ENCODE results near the gene GTF2F1. TPM values are rescaled to one million over a fixed set of nuclear protein-coding genes. Genes with fewer than 3 reads are reported as not detected.
"Not testable (repeated sequence)": the region's sequence is repeated elsewhere in the genome, so short reads cannot be mapped to it uniquely, and the experiment has no call there.

The GTF2F1 gene
- total RNA-seq, 1 donor from 2014 or later: 36.0 TPM

DNA sequence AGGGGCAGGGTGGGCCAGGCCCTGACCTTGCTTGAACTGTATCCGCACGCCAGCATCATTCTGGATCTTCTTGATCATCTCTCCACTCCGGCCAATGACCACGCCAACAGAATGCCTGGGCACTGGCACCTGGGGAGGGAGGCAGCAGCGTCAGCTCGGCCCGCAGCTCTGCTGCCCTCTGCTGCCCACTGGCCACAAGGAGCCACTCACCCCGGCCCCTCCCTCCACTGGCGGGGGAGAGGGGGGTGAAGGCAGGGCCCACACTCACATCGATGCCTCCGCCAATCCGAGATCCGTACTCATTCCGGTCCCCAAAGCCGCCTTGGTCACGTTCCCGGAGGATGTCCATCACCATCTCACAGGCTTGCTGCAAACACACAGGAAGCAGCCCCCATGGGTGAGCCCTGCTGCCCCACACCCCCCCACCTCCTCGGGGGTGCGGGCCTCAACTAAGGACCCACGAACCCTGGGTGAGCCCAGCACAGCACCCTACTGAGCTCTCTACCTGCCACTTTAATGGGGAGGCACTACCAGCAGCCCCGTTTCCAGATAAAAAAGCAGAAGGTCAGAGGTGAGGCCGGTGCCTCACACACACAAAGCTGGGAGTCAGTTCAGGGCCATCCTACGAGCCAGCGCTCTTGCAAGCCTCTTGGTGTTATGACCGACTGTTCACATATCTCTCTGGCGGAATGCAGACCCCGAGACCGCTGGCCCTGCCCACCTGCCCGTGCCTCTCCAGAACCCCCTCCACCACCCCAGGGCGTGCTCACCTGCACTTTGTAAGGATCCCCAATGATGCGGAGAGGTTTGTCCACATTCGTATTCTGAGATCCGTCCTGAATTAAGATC, 25.0 kb upstream of the GTF2F1 start:
- no peak for DNase-seq

DNA sequence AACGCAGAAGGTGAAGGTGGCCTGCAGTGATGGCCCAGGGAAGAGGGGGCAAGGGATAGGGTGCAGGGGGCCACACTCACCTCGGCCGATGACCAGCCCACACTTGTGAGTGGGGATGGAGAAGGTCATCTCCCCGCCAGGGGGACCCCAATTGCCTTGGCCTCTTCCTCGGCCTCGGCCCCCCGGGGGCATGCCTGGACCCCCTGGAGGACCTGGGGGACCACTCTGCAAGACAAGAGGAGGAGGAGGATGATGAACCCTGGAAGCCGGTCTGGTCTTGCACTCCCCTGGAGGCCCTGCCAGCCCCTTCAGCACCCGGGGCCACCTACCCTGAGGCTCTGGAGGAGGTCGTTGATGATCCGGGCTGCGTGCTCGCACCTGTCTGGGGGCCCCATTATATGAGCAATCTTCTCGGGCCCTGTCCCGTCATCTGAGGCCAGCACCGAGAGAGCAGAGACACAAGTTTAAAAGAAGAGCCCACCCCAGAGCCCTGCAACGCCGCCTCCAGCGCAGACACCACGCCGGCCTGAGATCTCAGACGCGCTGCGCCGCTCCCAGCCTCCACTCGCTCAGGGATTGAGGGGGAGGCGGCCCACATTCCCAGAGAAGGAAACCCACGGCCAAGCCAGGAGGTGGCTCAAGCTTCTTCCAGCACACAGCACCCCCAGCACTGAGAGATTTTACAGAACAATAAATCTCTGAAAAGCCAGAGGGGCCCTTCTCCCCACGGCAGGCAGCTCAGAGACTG, 23.9 kb upstream of the GTF2F1 start:
- DNase-seq: no peak

DNA sequence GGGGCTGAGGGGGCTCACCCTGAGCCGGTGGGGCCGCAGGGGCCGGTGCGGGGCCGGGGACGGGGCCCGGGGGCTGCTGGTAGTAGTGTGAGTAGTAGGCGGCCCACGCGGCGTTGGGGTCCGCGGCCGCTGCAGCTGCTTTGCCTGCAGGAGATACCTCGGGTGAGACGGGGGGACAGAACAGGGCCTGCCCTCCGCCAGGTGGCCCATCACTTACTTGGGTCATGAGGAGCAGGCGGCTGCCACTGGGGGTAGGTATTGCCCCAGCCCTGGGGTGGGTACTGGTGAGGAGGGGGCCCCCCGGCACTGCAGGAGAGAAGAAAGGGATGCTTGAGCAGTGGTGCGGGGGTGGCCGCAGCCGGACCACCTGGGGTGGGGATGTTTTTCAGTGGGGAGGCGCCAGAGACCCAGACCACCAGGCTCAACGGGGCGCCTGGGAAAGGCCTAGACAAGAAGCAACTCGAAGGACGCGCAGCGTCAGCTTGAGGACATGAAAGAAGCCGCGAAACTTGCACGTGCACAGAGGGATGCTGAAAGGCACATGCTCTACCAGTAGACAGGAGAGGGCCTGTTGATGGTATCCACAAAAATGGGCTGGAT, 22.7 kb upstream of the GTF2F1 start:
- DNase-seq: no peak

DNA sequence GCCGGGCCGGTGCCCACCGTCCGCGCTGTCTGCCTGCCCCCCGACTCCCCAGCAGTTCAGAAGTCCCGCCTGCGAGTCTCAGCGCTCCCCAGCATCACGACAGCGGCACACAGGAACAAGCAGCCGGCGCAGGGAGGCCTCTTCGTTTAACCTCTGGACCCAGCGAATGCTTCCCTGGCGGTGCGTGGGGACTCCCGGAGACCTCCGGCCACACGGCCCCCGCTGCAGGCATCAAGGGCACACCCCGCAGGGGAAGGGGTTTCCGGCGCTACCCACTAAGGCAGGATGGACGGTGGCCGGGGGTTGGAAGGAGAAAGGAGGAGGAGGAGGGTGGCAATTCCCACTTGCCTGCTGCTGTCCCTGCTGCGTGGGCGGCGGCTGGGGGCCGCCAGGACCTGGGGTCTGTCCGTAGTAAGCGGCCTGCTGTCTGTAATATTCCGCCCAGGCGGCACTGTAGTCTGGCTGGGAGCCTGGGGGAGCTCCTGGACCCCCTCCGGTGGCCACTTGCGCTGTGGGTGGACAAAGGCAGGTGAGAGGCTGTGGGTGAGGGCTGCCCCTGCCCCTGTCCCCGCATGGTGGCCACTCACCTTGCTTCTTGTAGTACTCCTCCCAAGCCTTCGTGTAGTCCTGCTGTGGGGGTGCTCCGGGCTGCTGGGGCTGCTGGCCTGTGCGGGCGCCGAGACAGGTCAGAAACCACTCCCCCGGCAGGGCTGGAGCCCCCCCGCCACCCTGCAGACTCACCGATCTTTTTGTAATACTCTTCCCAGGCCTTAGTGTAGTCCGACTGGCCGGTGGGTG, 22.0 kb upstream of the GTF2F1 start:
- DNase-seq: no peak

DNA sequence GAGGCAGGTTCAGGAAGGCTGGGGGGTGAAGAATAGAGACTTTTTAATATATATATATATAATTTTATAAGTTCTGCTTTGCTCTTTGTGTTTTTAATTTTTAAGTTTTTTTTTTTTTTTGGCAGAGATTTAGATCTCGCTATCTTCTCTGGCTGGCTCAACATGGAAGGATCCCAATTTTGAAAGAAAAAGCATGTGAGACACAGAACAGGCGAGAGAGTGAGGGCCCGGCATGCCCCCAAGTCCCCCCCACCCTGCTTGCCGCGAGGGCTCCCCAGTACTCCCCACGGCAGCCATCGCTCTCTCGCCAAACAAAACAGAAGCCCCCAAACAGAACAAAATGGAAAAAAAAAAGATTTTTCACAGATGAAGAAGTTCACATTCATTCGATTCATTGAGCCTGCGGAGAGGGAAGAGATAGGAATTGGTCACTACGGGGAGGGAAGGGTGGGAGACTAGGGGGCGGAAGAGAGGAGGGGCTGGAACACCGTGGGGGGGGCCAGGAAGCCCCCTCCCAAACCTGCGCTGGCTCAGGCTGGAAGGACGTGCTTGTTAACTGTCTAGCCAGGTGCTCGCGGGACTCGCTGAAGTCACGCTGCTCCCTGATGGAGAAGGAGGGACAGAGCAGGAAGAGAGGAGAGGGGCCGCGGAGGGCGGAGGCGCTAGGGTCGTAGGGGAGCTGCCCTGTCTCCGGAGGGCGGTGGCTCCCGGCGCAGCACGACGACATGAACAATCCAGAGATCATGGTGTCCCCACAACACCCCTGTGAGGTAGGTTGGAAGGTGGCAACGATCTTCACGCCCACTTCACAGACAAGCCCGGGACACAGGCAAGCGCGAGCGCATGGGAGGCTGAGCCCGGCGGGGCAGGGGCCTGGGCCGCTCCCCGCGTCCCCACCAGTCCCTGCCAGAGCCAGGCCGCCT, 21.0 kb upstream of the GTF2F1 start:
- DNase-seq: no peak

DNA sequence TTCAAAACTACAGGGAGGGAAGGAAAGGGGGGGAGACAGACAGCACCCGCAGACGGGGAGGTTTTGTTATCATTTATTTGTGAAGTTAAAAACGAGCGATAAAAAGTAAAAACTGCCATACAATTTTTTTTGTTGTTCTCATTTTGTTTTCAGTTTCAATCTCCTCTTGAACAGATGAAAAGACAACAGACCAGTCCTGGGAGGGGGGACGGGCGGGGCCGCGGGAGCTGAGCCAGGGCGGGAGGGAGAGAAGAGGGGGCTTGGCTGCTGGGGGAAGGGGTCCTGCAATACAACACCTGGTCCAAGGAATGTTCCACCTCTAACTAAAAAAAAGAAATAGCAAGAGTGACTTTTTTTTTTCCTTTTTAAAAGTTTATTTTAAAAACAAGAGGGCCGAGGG, 20.3 kb upstream of the GTF2F1 start:
- no peak for DNase-seq

DNA sequence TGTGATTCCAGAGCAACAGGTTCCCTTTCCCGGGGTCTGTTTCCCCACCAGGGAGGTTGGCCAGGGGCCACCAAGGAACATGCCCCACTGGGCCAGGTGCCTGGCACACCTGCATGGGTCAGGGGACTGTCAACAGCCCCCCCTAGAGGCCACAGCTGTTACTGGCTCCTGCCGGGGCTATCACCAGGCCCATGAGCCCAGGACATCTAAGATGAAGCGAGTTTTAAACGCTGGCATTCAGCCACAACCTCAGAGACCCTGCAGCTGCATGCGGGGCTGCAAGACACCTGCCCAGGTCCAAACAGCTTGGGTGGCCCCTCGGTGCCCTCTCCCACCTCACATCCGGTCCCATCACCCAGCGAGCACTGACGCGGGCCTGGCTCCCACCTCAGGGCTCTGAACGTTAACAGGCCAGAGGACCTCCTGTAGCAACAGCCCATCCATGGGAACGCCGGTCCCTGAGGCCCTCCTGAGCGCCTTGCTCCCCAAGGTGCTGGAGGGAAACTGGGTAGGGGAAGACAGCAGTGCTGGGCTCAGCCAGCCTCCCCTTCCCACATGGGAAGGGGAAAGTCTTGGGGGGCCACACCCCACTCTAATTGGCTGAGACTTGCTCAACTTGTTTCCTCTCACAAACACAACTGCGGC, 19.6 kb upstream of the GTF2F1 start:
- DNase-seq: no peak

DNA sequence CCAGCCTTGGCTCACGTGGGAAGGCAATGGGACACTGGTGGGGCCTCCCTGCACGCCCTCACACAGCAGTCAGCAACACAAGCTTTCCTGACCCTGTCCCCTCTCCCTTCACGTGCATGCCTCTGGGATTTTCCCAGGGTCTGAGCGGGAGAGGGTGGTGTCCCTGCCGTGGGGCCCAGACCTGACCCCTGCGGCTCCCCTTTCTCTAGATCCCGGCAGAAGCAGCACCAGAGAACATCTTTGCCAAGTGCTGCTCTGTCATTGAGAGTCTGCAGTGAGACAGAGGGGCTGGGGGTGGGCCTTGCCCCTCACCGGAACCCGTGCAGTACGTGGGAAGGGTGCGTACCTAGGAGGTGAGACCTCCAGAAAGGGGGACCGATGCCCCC, 19.1 kb upstream of the GTF2F1 start:
- no peak for DNase-seq

DNA sequence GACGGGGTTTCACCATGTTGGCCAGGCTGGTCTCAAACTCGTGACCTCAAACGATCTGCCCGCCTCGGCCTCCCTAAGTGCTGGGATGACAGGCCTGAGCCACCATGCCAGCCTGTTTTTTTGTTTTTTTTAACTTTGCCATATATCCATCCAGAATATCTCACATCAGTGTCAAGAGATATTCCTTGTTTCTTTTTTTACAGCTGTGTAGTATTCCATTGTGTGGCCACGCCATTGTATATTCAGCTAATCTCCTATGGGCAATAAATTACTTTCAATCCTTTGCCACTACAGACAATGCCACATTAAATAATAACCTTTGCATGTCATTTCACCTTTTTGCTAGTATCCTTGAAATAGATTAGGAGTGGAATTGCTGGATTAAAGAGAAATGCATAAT, 16.4 kb upstream of the GTF2F1 start:
- DNase-seq: no peak

DNA sequence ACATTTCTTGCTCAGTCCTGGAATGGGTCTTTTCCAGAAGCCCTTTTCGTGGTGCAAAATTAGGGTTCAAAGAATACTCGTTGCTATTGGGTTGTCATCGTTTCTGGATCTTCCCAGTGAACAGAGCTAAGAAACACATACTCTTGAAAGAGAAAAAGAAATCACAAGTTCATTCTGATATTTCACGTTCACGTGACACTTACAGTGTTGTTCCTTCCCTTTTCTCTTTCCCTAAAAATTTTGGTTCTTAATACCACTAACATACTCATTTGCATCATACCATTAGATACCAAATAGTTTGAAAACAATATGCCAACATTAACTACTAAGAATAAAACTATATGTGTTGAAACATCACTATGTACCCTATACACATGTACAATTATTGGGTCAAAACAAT, 13.4 kb upstream of the GTF2F1 start:
- DNase-seq: no peak

DNA sequence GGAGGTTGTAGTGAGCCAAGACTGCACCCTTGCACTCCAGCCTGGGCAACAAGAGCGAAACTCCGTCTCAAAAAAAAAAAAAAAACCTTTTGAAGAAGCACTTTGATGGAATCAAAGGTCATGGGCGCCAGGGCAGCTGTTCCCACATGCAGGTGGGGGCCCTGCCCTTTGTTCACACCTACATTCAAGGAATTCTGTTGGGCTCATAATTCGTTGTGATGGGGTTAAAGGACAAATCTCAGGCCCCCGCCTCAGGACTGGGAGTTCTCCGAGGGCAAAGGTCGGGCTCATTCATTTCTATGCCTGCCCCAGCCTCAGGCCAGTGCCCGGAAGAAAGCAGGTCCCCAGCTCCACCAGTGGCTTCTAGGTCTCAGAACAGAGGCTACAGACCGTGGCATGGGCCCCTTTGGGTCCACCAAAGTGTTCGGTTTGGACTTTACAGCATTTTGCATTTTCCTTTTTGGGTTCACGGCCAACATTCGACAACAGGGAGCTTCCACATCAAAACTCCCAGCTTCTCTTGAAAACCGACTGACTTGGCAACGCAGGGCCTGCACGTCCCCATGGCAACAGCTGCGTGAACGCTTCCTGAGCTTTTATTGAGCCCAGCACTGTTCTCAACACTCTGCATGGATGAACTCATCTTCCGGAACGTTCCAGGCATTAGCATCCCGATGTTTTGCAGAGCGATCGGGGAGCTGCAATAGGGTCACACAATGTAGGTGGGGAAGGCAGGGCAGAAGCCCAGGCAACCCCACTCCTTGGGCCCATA, 10.1 kb upstream of the GTF2F1 start:
- peak; percentile 69 for DNase-seq

DNA sequence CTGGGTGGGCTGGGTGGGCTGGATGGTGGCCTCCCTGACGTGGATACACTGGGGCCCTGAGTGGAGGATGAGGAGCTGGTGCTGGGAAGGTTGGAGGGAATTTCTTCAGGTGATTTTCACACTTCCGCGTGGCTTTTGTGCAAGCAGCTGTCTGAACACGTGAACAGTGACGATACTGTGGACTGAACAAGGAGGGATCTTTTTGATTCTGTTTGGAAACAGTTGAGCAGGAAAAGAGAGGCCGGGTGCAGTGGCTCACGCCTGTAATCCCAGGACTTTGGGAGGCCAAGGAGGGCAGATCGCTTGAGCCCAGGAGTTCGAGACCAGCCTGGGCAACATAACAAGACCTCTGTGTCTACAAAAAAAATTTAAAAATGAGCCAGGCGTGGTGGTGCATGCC, 9.1 kb upstream of the GTF2F1 start:
- DNase-seq: no peak

DNA sequence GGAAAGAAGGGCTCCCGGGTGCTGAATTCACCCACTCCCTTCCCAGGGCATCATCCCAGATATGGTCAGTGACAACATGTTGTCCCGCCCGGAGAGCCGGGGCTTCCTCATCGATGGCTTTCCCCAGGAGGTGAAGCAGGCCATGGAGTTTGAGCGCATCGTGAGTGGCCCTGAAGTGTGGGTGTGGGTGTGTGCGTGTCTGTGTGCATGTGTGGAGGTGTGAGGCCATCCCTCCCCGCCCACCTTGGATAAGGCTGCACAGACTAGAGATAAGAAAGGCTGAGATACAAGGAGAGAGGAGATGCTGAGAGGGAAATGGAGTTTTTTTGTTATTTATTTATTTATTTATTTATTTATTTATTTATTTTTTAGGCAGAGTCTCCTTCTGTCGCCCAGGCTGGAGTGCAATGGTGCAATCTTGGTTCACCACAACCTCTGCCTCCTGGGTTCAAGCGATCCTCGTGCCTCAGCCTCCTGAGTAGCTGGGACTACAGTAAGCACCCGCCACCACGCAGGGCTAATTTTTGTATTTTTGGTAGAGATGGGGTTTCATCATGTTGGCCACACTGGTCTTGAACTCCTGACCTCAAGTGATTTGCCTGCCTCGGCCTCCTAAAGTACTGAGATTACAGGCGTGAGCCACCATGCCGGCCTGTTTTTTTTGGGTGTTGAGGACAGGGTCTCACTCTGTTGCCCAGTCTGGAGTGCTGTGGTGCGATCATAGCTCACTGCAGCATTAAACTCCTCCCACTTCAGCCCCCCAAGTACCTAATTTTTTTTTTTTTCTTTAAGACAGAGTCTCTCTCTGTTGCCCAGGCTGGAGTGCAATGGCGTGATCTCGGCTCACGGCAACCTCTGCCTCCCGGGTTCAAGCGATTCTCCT, 7.3 kb upstream of the GTF2F1 start:
- DNase-seq: not testable (repeated sequence)

DNA sequence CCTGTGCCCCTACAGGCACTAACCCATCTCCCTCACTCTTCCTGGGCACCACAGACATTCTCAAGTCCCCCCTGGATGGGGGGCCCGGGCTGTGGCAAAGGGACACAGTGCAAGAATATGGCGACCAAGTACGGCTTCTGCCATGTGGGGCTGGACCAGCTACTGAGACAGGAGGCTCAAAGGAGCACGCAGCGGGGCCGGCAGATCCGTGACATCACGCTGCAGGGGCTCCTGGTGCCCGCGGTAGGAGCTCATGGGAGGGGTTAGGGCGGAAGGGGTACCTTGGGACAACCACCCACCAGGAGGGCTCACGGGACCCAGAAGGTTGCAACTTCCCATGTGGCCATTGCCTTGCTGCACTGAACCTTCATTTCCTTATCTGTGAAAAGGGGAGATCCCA, 3.3 kb upstream of the GTF2F1 start:
- no peak for DNase-seq

DNA sequence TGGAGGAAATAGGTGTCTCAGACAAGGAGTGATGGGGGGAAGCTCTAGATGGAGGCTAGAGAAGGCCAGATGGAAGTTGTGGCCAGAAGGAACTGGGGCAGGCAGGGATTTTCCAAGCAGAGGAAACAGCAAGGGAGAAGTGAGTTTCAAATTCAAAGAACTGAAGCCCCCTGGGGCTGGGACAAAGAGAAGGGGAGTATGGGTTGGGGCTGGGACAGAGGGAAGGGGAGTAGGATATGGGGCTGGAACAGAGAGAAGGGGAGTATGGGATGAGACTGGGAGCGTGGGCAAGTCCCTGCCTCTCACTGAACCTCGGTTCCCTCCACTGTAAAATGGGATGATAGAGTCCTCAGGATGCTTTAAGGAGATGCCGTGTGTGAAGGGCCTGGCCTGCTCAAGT, 1.9 kb upstream of the GTF2F1 start:
- no peak for DNase-seq

DNA sequence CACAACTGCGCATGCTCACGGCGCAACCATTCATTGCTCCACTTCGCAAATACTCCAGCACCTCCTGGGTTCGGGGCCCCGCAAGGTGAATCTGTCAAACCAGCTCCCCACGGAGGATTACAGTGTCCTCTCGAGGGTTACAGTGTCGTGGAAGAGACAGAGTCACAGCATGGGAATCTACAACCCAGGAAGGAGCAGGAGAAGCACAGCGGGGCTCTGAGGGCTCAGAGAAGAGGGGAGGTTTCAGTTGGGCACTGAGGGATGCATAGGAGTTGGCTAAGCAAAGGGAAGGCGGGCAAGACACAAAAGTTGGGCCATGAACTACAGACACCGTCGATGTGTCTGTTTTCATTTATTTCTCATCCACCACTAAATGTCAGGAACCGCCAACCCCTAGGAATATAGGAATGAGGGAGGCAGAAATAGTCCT, 1.0 kb upstream of the GTF2F1 start:
- no peak for DNase-seq

DNA sequence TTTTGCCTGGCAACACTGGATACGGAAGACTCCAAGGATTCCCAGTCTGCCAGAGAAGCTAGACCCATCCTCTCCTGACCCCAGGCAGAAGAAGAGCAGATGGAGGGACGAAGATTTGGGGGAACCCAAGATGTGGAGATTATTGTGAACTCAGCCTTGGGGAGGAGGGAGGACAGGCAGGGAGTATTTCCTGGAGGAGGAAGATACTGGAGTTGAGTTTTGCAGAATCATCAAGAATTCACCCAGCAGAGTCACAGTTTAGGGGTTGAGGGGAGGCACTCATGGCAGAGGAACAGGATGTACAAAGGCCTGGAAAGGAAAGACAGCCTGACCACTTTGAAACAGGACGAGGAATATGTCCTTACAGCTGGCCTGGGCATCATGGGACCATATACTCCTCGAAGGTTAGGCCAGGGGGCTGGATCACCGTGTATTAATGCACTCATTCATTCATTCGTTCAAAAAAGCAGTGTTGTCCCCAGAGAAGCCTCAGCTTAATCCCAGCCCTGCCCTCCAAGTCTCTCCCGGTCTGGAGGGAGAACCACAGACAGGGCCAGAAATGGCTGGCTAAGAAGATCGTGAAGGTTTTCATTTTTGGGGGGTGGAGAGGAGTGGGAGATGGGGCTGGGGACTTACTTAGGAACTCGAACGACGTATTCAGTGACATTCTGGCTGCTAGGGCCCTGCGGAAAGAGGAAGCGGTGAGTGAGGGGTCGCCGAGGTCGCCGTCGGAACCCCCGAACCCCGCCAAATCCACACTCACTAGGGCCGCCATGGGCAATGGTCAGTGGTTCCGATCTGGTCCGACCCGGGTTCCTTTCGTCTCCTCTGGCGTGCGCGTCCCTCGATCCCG, 517 bp downstream of the GTF2F1 start:
- DNase-seq: no peak

DNA sequence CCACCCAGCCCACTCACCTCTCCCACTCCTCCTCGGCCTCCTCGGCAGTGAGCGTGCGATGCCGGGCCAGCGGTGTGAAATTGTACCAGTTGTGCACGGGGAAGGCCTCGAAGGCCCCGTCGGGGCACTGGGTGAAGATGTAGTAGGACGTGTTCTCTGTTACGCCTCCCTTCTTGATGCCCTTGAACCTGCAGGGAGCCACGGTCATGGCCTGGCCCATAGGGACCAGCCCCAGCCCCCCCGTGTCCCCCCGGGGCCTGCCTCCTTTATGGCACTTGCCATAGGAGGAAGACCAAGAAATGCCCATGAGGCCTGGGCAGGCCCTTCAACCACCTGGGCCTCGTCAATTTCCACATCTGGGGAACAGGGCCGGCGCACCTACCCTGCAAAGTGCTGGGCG, 5.6 kb downstream of the GTF2F1 start:
- DNase-seq: no peak
